Effector memory CD4-positive, alpha-beta T cell (primary cell): ENCODE data around the gene OR11H7.
"Not testable (repeated sequence)": the region's sequence is repeated elsewhere in the genome, so short reads cannot be mapped to it uniquely, and the experiment has no call there.

Experiments
- DNase-seq, 3 donors: peaks; one replicate each; pipeline ENCODE4 v3.0.0-alpha.2; 2020
- H3K27ac ChIP-seq: 2 replicates; pipeline ENCODE4 v1.7.0; 2013; ENCODE audit warnings: mild to moderate bottlenecking, low read length, moderate library complexity; ENCODE audit not compliant: insufficient read depth, poor library complexity, severe bottlenecking
- H3K27me3 ChIP-seq: replicated peaks from 2 replicates; pipeline ENCODE4 v1.7.0; 2013; ENCODE audit warnings: mild to moderate bottlenecking, low read length; ENCODE audit not compliant: insufficient read depth, control insufficient read depth, poor library complexity, severe bottlenecking
- H3K36me3 ChIP-seq: 2 replicates; pipeline ENCODE4 v1.7.0; 2013; ENCODE audit warnings: mild to moderate bottlenecking, low read length, moderate library complexity; ENCODE audit not compliant: control insufficient read depth, insufficient read depth
- H3K4me1 ChIP-seq: 2 replicates; pipeline ENCODE4 v1.7.0; 2013; ENCODE audit warnings: low read length, mild to moderate bottlenecking; ENCODE audit not compliant: control insufficient read depth, insufficient read depth, poor library complexity, severe bottlenecking
- H3K4me3 ChIP-seq: 2 replicates; pipeline ENCODE4 v1.7.0; 2013; ENCODE audit warnings: low read length, low read depth, mild to moderate bottlenecking; ENCODE audit not compliant: insufficient read depth, poor library complexity, severe bottlenecking
- H3K9me3 ChIP-seq: 2 replicates; pipeline ENCODE4 v1.7.0; 2013; ENCODE audit warnings: mild to moderate bottlenecking, low read length, moderate library complexity; ENCODE audit not compliant: control insufficient read depth

OR11H7 gene

DNA sequence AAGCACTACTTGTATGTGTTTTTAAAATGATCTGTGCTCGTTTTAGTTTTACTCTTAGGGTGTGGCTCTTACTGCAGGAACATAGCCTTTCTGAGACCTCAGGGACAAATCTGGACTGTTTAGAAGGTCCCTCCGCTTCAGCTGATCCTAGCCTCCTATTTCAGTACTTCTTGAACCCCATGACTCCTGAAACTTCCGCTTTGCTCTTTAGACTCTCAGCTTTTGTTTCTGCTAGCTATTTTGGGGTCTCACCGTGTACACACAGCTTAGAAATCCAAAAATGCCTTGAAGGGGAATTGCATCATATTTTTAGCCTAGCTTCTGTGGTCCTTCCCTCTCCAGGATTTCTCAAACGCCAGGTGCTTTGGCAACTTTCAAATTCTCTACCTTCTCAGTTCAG lies 29.8 kb upstream of the OR11H7 start:
- Histone ChIP-seq H3K4me1 (no peaks in the 10 kb centered on the region), H3K36me3 (no peaks in the 10 kb centered on the region), H3K27me3 (no peaks in the 10 kb centered on the region), H3K27ac (no peak overlapping the region), H3K9me3 (no peaks in the 10 kb centered on the region), H3K4me3 (no peak overlapping the region)
- DNase-seq = no peak

DNA sequence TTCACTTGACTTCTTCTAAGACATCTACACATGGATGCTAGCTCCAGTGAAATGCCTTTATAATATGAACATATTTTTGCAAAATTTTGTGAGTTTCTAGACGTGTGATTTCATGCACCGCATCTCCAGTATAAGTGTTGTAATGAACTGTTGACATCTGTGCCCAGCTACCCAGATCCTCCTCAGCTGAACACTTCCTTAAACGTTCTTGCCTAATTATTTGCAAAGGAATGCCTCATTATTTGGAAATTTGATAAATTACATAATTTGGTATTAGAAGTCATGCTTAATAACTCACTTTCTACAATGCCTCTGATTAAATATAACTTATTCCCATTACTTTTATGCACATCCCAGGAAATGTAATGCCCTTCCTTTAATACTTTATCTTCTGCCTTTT lies 24.1 kb upstream of the OR11H7 start:
- Histone ChIP-seq H3K9me3 (no peaks in the 10 kb centered on the region), H3K4me3 (no peak overlapping the region), H3K27me3 (no peaks in the 10 kb centered on the region), H3K36me3 (no peaks in the 10 kb centered on the region), H3K4me1 (no peaks in the 10 kb centered on the region), H3K27ac (no peak overlapping the region)
- no peak for DNase-seq

DNA sequence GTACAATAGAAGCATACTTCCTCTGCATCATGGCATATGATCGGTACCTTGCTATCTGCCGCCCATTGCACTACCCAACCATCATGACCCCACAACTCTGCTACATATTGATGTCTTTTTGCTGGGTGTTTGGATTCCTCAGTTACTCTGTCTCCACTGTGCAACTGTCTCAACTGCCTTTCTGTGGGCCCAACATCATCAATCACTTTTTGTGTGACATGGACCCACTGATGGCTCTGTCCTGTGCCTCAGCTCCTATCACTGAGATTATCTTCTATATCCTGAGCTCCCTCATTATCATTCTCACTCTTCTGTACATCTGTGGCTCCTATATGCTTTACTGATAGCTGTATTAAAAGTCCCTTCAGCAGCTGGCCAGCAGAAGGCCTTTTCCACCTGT lies 19.2 kb upstream of the OR11H7 start:
- Histone ChIP-seq H3K4me3 (no peak overlapping the region), H3K27me3 (no peaks in the 10 kb centered on the region), H3K9me3 (no peaks in the 10 kb centered on the region)

DNA sequence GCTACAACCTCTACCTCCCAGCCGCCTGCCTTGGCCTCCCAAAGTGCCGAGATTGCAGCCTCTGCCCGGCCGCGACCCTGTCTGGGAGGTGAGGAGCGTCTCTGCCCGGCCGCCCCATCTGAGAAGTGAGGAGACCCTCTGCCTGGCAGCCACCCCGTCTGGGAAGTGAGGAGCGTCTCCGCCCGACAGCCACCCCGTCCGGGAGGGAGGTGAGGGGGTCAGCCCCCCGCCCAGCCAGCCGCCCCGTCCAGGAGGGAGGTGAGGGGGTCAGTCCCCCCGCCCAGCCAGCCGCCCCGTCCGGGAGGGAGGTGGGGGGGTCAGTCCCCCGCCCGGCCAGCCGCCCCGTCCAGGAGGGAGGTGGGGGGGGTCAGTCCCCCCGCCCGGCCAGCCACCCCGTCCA lies 16.4 kb upstream of the OR11H7 start:
- not testable (repeated sequence) for H3K4me1 ChIP-seq, H3K4me3 ChIP-seq, H3K27me3 ChIP-seq, H3K9me3 ChIP-seq, DNase-seq, H3K36me3 ChIP-seq, H3K27ac ChIP-seq

More for the DNA sequence above, 19.2 kb upstream of the OR11H7 start:
- no peak for DNase-seq
- Histone ChIP-seq H3K36me3 (no peaks in the 10 kb centered on the region), H3K4me1 (no peaks in the 10 kb centered on the region), H3K27ac (no peak overlapping the region)

DNA sequence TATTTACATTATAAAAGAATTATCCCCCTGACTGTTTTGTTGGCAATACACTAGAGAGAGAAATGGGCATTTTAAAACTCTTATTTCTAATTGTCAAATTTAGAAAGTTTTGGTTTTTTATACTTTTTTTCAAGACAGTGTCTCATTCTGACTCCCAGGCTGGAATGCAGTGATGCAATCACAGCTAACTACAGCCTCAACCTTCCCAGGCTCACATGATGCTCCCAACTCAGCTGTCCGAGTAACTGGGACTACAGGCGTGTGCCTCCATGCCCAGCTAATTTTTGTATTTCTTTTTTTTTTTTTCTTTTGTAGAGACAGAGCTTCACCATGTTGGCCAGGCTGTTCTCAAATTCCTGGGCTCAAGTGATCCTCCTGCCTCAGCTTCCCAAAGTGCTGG lies 13.6 kb upstream of the OR11H7 start:
- no peak for DNase-seq
- no peaks in the 10 kb centered on the region for H3K9me3 ChIP-seq
- no peak overlapping the region for H3K4me3 ChIP-seq
- no peak overlapping the region for H3K27ac ChIP-seq
- no peaks in the 10 kb centered on the region for H3K27me3 ChIP-seq
- no peaks in the 10 kb centered on the region for H3K4me1 ChIP-seq
- H3K36me3 ChIP-seq = no peaks in the 10 kb centered on the region

DNA sequence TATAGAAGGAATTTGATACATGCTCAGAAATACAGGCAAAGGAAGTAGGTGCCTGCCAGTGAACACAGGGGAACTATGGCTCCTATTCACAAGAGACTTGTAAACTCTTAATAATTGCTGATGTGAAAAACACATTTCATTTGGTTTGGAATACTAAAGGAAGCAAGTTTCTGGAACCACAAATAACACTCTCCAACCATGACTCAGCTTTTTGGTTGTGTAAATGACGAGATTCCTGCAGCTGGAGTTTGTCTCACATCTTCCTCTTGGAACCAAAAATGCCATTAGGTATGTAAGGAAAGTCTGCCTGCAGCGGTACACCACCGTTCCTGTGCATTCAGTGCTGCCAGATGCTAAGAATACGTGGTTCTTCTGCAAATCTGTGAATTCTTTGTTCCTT lies 9.7 kb upstream of the OR11H7 start:
- Histone ChIP-seq H3K36me3 (no peaks in the 10 kb centered on the region), H3K27ac (no peak overlapping the region), H3K4me3 (no peak overlapping the region), H3K27me3 (no peaks in the 10 kb centered on the region), H3K4me1 (no peaks in the 10 kb centered on the region), H3K9me3 (no peaks in the 10 kb centered on the region)
- no peak for DNase-seq

DNA sequence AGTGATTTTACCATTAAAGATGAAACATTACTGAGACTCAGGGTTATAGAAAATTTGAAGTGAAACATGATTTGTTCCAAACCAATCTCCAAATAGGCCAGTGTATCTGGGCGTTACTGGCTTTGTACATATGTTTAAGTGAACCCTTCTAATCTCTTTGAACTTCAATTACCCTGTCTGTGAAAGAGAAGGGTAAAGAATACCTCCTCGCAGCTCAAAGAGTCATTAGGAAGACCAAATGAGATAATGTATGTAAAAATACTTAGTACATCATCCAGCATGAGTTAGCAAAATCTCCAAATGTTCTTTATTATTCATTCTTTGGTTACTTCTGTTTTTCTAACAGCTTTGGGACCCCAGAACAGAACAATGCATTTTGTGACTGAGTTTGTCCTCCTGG lies 5.4 kb upstream of the OR11H7 start, which contains the start of gene OR11H6:
OR11H6 (plus strand) TSS at position 301 of the 400 bp plus-strand sequence; CDS start at position 301, 0 bp downstream.
- H3K27ac ChIP-seq = no peak within 1 kb of the TSS
- DNase-seq = no peak
- no peaks in the 10 kb centered on the region for H3K4me1 ChIP-seq
- no peaks in the 10 kb centered on the region for H3K36me3 ChIP-seq
- no peak within 1 kb of the TSS for H3K4me3 ChIP-seq
- H3K27me3 ChIP-seq = no peaks in the 10 kb centered on the region
- no peaks in the 10 kb centered on the region for H3K9me3 ChIP-seq

DNA sequence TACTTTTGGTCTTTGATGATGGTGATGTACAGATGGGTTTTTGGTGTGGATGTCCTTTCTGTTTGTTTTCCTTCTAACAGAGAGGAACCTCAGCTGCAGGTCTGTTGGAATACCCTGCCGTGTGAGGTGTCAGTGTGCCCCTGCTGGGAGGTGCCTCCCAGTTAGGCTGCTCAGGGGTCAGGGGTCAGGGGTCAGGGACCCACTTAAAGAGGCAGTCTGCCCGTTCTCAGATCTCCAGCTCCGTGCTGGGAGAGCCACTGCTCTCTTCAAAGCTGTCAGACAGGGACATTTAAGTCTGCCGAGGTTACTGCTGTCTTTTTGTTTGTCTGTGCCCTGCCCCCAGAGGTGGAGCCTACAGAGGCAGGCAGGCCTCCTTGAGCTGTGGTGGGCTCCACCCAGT lies 6.6 kb downstream of the OR11H7 start:
- not testable (repeated sequence) for H3K4me3 ChIP-seq, H3K4me1 ChIP-seq, DNase-seq, H3K9me3 ChIP-seq, H3K27ac ChIP-seq, H3K27me3 ChIP-seq, H3K36me3 ChIP-seq

DNA sequence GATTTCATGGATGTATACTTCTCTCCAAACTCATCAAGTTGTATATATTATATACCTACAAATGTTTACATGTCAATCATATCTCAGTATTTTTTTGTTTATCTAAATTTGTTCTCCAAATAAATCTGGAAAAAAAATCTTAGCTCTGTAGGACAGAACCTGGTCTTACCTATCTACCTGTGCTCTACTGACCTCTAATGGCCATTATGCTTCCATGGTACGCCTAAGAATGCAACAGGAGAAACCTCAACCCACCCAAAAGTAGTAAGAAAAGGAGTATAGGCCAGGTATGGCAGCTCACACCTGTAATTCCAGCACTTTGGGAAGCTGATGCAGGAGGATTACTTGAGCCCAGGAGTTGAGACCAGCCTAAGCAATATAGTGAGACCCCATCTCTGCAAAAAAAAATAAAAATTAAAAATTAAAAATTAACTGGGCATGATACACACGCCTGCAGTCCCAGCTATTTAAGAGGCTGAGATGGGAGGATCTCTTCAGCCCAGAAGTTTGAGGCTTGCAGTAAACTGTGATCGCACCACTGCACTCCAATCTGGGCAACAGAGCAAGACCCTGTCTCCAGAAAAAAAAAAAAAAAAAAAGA lies 19.0 kb downstream of the OR11H7 start:
- H3K27ac ChIP-seq = no peak overlapping the region
- no peaks in the 10 kb centered on the region for H3K9me3 ChIP-seq
- H3K36me3 ChIP-seq = no peaks in the 10 kb centered on the region
- H3K4me3 ChIP-seq = no peak overlapping the region
- H3K27me3 ChIP-seq = no peaks in the 10 kb centered on the region
- no peaks in the 10 kb centered on the region for H3K4me1 ChIP-seq
- no peak for DNase-seq

DNA sequence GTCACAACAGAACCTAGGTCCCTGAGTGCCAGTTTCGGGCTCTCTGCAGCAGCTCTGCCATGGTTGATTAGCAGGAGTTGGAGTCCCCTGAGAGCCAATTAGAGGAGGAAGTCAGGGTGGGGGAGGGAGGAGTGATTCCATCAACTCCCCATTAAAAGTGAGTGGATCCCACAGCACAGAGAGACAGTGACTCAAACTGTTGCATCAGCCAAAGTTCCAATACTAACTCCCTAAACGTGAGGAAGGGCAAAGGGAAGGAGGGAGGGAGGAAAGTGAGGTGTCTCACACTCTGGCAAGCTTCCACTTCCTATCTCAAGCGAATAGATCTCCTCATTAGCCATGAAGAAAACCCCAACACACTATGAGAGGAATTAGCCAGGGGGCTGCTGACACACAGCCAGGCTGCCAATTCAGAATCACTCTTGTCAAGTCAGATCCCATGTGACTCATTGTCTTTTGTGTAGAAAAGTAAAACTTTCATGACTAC lies 33.9 kb downstream of the OR11H7 start:
- no peaks in the 10 kb centered on the region for H3K36me3 ChIP-seq
- DNase-seq = no peak
- no peaks in the 10 kb centered on the region for H3K27me3 ChIP-seq
- no peak overlapping the region for H3K27ac ChIP-seq
- H3K4me1 ChIP-seq = no peaks in the 10 kb centered on the region
- H3K9me3 ChIP-seq = no peaks in the 10 kb centered on the region
- H3K4me3 ChIP-seq = no peak overlapping the region
